Fibroblast of mammary gland (primary cell): ENCODE results near the gene EXPH5.

Experiments
- DNase-seq: peaks from one replicate; pipeline ENCODE4 v3.0.0-alpha.2; 2010; ENCODE audit warnings: low read depth
- H3K4me3 ChIP-seq: 2 replicates; pipeline ENCODE4 v1.5.1; 2011; ENCODE audit warnings: low read depth, mild to moderate bottlenecking, low read length, moderate library complexity; ENCODE audit not compliant: control insufficient read depth
- CTCF ChIP-seq: conservative IDR thresholded peaks from 2 replicates; pipeline ENCODE4 v1.5.1; 2011; ENCODE audit warnings: low read depth, low read length, inconsistent platforms; ENCODE audit not compliant: control insufficient read depth, insufficient read depth

Gene EXPH5

GRCh38 chr11:108486828-108487227 lies 106.7 kb downstream of the EXPH5 start:
- no peak for DNase-seq
- TF ChIP-seq CTCF, result no peak
- no peak overlapping the region for H3K4me3 ChIP-seq

GRCh38 chr11:108486331-108486730 lies 107.2 kb downstream of the EXPH5 start:
- H3K4me3 ChIP-seq, result no peak overlapping the region
- TF ChIP-seq CTCF, result no peak
- DNase-seq, result no peak

- no peak for TF ChIP-seq CTCF
- peak; percentile 8 for DNase-seq
- no peak overlapping the region for H3K4me3 ChIP-seq
Measured at GRCh38 chr11:108483163-108483562, 110.4 kb downstream of the EXPH5 start.

- TF ChIP-seq CTCF, result no peak
- no peak overlapping the region for H3K4me3 ChIP-seq
- DNase-seq, result no peak
Measured at GRCh38 chr11:108474664-108475463, 118.7 kb downstream of the EXPH5 start.

GRCh38 chr11:108472681-108473080 lies 120.9 kb downstream of the EXPH5 start:
- TF ChIP-seq CTCF, result no peak
- no peak for DNase-seq
- no peak overlapping the region for H3K4me3 ChIP-seq

- no peak for DNase-seq
- no peak for TF ChIP-seq CTCF
- no peak overlapping the region for H3K4me3 ChIP-seq
Measured at GRCh38 chr11:108468478-108468864, 125.1 kb downstream of the EXPH5 start.
